K562 (cell line): ENCODE results near the gene FBXO33.

Experiments used
- BMI1 ChIP-seq: fragments of 150-350 bp; IDR thresholded peaks from 2 replicates; pipeline ENCODE4 v1.6.1; 2014; ENCODE audit warnings: low read length
- BRF2 ChIP-seq: IDR thresholded peaks from 3 replicates; pipeline ENCODE4 v1.6.1; 2011; ENCODE audit warnings: borderline replicate concordance, mild to moderate bottlenecking; ENCODE audit not compliant: insufficient read length, insufficient read depth
- CHAMP1 ChIP-seq: fragments of 450-650 bp; IDR thresholded peaks from 2 replicates; pipeline ENCODE4 v1.6.1; 2016; ENCODE audit warnings: mild to moderate bottlenecking
- CTCF ChIP-seq, 3 experiments: IDR thresholded peaks in 2 of 3; conservative IDR thresholded peaks in 1 of 3; 2 replicates each; pipeline ENCODE4 v1.5.1; 2011 to 2012; ENCODE audit warnings: low read length in 3 of 3, mild to moderate bottlenecking in 3 of 3, control low read depth in 2 of 3, improper control_type of control experiment in 1 of 3, inconsistent platforms in 1 of 3, low read depth in 1 of 3, mixed read lengths in 1 of 3, moderate library complexity in 1 of 3; ENCODE audit not compliant: insufficient read depth in 2 of 3
- CXXC5 ChIP-seq: fragments of 250-450 bp; sonication (Bioruptor Pico); IDR thresholded peaks from 2 replicates; pipeline ENCODE4 v1.8.0; 2022; ENCODE audit warnings: inconsistent platforms, mild to moderate bottlenecking, moderate library complexity
- DNMT1 ChIP-seq: fragments of 450-650 bp; IDR thresholded peaks from 2 replicates; pipeline ENCODE4 v1.6.1; 2016; ENCODE audit warnings: antibody characterized with exemption, mild to moderate bottlenecking
- EZH2 ChIP-seq: IDR thresholded peaks from 2 replicates; pipeline ENCODE4 v1.6.1; 2012; ENCODE audit warnings: low read depth, mild to moderate bottlenecking, inconsistent platforms, low read length, borderline replicate concordance
- MAX ChIP-seq: sonication (generic); formaldehyde crosslinking; IDR thresholded peaks from 2 replicates; pipeline ENCODE4 v1.9.0; 2022; ENCODE audit warnings: mild to moderate bottlenecking, missing genetic modification reagents
- NR3C1 ChIP-seq: sonication (generic); formaldehyde crosslinking; IDR thresholded peaks from 2 replicates; pipeline ENCODE4 v1.8.1; 2022; ENCODE audit warnings: missing genetic modification reagents
- SMARCC2 ChIP-seq: fragments of 450-650 bp; IDR thresholded peaks from 2 replicates; pipeline ENCODE4 v1.6.1; 2017; ENCODE audit warnings: antibody characterized with exemption, moderate library complexity, mild to moderate bottlenecking, low read depth
- TSC22D4 ChIP-seq: fragments of 450-650 bp; IDR thresholded peaks from 2 replicates; pipeline ENCODE4 v1.6.1; 2016; ENCODE audit warnings: missing genetic modification characterization, missing biosample characterization, control low read depth
- U2AF1 ChIP-seq: fragments of 200-400 bp; formaldehyde crosslinking; optimal IDR thresholded peaks from 2 replicates; pipeline ENCODE3; 2017; ENCODE audit warnings: mild to moderate bottlenecking, low read depth, low read length, moderate library complexity
- ZKSCAN8 ChIP-seq: fragments of 200-800 bp; sonication (Bioruptor generic); IDR thresholded peaks from 2 replicates; pipeline ENCODE4 v1.6.1; 2016; ENCODE audit warnings: missing genetic modification characterization, missing compliant biosample characterization

- TF ChIP-seq SMARCC2: no peak
- TF ChIP-seq NR3C1 (CRISPR knock-in tag): no peak
- TF ChIP-seq U2AF1: no peak
- no peak for TF ChIP-seq ZKSCAN8 (CRISPR knock-in tag)
- no peak for TF ChIP-seq EZH2
- no peak for TF ChIP-seq CTCF (IDR thresholded peaks at IDR 0.05 in 2 of 3, conservative IDR thresholded peaks at IDR 0.05 in 1 of 3; ENCODE audit: insufficient read depth in 2 of 3, low read depth in 1 of 3, low read length in 3 of 3)
- no peak for TF ChIP-seq TSC22D4
- TF ChIP-seq CHAMP1: no peak
- TF ChIP-seq CXXC5 (CRISPR knock-in tag): no peak
- TF ChIP-seq DNMT1: no peak
- no peak for TF ChIP-seq MAX (CRISPR knock-in tag)
- no peak for TF ChIP-seq BRF2
- TF ChIP-seq BMI1: no peak
Measured at GRCh38 chr14:39383741-39384140, 48.5 kb downstream of the FBXO33 start.
